Sciatic nerve (tissue), 1 donor: Measurements from ENCODE around the gene MUC2. TPM values are rescaled to one million over a fixed set of nuclear protein-coding genes. Genes with fewer than 3 reads are reported as not detected.

ENCODE experiments used
- total RNA-seq: library from RNA; stranded (reverse); fragmentation: NEBNext Ultra II Directional; extraction: Animal tissue kit (Norgen Biotek cat#: 25700); gene quantifications from one replicate; pipeline ENCODE4 v1.2.1, GENCODE V29; 2021
- donor health status: DM: no; HTN: no; CAD: no.

Gene MUC2
- total RNA-seq, 1 donor from 2014 or later = not detected

Other genes with a start within 250 kb of the MUC2 start
- 8.7 TPM for gene CRACR2B, start 247.0 kb upstream of the MUC2 start, total RNA-seq
- 263 TPM for gene CD151, start 241.9 kb upstream of the MUC2 start, total RNA-seq
- 85.2 TPM for gene POLR2L, start 232.3 kb upstream of the MUC2 start, total RNA-seq
- 118 TPM for gene TSPAN4, start 232.0 kb upstream of the MUC2 start, total RNA-seq
- 59.4 TPM for gene CHID1, start 164.1 kb upstream of the MUC2 start, total RNA-seq
- 119 TPM for gene AP2A2, start 149.0 kb upstream of the MUC2 start, total RNA-seq
- gene MUC6, start 38.2 kb upstream of the MUC2 start, total RNA-seq = not detected
- gene MUC5AC, start 83.1 kb downstream of the MUC2 start, total RNA-seq = 0.27 TPM
- gene MUC5B, start 148.2 kb downstream of the MUC2 start, total RNA-seq = 0.71 TPM
- 60.5 TPM for gene TOLLIP, start 234.8 kb downstream of the MUC2 start, total RNA-seq